PC-9 (cell line): ENCODE measurements around the gene SAFB2. TPM values are rescaled to one million over a fixed set of nuclear protein-coding genes. Genes with fewer than 3 reads are reported as not detected.

Experiments used
- BruUV-seq: library from RNA; stranded (reverse); fragments of 400-500 nt; replicated peaks from 2 replicates; lab custom pipeline; 2021; lab: Mats Ljungman, UMichigan
- CTCF ChIA-PET: fragments of 300-600 bp; sonication (Branson Sonifier 250); formaldehyde crosslinking; loops from one replicate; lab custom pipeline; 2022; ENCODE audit warnings: antibody characterized with exemption; lab: Charles Lee
- POLR2A ChIA-PET: fragments of 300-600 bp; sonication (Branson Sonifier 250); formaldehyde crosslinking; loops from one replicate; lab custom pipeline; 2022; ENCODE audit warnings: antibody characterized with exemption; ENCODE audit not compliant: unreplicated experiment; lab: Charles Lee
- DNase-seq, 2 experiments: peaks; one replicate each; pipeline versions ENCODE4 v3.0.0 to v3.0.0-alpha.2; 2015 to 2022; ENCODE audit warnings: mixed read lengths in 1 of 2
- H2AFZ ChIP-seq: fragments of 200-600 bp; sonication (generic); 2 replicates; pipeline ENCODE4 v1.8.1; 2017; ENCODE audit warnings: antibody characterized with exemption
- H3F3A ChIP-seq: fragments of 200-600 bp; sonication (generic); 2 replicates; pipeline ENCODE4 v1.8.1; 2017; ENCODE audit warnings: antibody characterized with exemption, mild to moderate bottlenecking, low read depth; ENCODE audit not compliant: insufficient read depth
- H3K27ac ChIP-seq: fragments of 200-600 bp; sonication (generic); 2 replicates; pipeline ENCODE4 v1.6.1; 2016; ENCODE audit warnings: mixed run types
- H3K27me3 ChIP-seq: fragments of 200-600 bp; sonication (generic); 2 replicates; pipeline ENCODE4 v1.6.1; 2016; ENCODE audit warnings: low read depth, mixed run types; ENCODE audit not compliant: insufficient read depth
- H3K36me3 ChIP-seq: fragments of 200-600 bp; sonication (generic); 2 replicates; pipeline ENCODE4 v1.6.1; 2016; ENCODE audit warnings: low read depth, mixed run types
- H3K4me1 ChIP-seq: fragments of 200-600 bp; sonication (generic); replicated peaks from 2 replicates; pipeline ENCODE4 v1.6.1; 2016; ENCODE audit warnings: mixed run types; ENCODE audit not compliant: insufficient read depth
- H3K4me2 ChIP-seq: fragments of 200-600 bp; sonication (generic); 2 replicates; pipeline ENCODE4 v1.6.1; 2017; ENCODE audit warnings: mixed run types
- H3K4me3 ChIP-seq: fragments of 200-600 bp; sonication (generic); 2 replicates; pipeline ENCODE4 v1.6.1; 2016; ENCODE audit warnings: mixed run types
- H3K79me2 ChIP-seq: fragments of 200-600 bp; sonication (generic); 2 replicates; pipeline ENCODE4 v1.6.1; 2017; ENCODE audit warnings: low read depth, mixed run types
- H3K9me2 ChIP-seq: fragments of 200-600 bp; sonication (generic); 2 replicates; pipeline ENCODE4 v1.8.1; 2017; ENCODE audit warnings: mild to moderate bottlenecking; ENCODE audit not compliant: insufficient read depth
- H3K9me3 ChIP-seq: fragments of 200-600 bp; sonication (generic); 2 replicates; pipeline ENCODE4 v1.8.1; 2016; ENCODE audit warnings: low read depth; ENCODE audit not compliant: insufficient read depth
- H4K20me1 ChIP-seq: fragments of 200-600 bp; sonication (generic); 2 replicates; pipeline ENCODE4 v1.8.1; 2017; ENCODE audit not compliant: insufficient read depth
- CTCF ChIP-seq: fragments of 200-600 bp; sonication (generic); conservative IDR thresholded peaks from 2 replicates; pipeline ENCODE4 v1.6.1; 2017; ENCODE audit warnings: mixed run types, antibody characterized with exemption, mild to moderate bottlenecking, moderate library complexity
- EZH2 ChIP-seq: fragments of 200-600 bp; sonication (generic); IDR thresholded peaks from 2 replicates; pipeline ENCODE4 v1.8.0; 2017; ENCODE audit warnings: antibody characterized with exemption, low read depth
- intact Hi-C: fragments of 100-400 bp; cut with micrococcal nuclease; formaldehyde crosslinking; loops from one replicate; pipeline ENCODE4 v1.10.0; 2022; ENCODE audit not compliant: unreplicated experiment
- total RNA-seq: library from RNA; stranded (reverse); gene quantifications from 2 replicates; pipeline ENCODE4 v1.2.3, GENCODE V29; 2021

Gene SAFB2
- total RNA-seq, 1 experiment from 2014 or later: 43.1 TPM

- Histone ChIP-seq H3K36me3 (no peaks in the 10 kb centered on the region), H3F3A (no peaks in the 10 kb centered on the region), H3K4me2 (no peak overlapping the region), H3K79me2 (peaks cover 88% of the 10 kb centered on the region), H4K20me1 (peaks cover 91% of the 10 kb centered on the region), H3K4me3 (no peak overlapping the region), H3K27me3 (no peaks in the 10 kb centered on the region), H3K4me1 (no peaks in the 10 kb centered on the region), H3K9me2 (no peaks in the 10 kb centered on the region), H3K9me3 (no peaks in the 10 kb centered on the region), H2AFZ (no peak overlapping the region), H3K27ac (no peak overlapping the region)
- BruUV-seq: no TSS peak
- ChIA-PET POLR2A (no interaction called here), CTCF (no interaction called here)
- DNase-seq: no peak
- no peak for TF ChIP-seq EZH2
- no peak for TF ChIP-seq CTCF
- intact Hi-C loops: no loop called here
These were observed 12.9 kb upstream of the SAFB2 start for GRCh38 chr19:5635427-5635826.

GRCh38 chr19:5632657-5633056 is 10.1 kb upstream of the SAFB2 start:
- ChIA-PET CTCF (no interaction called here), POLR2A (interaction anchor here (0.6 kb wide), 1 partner anchor 444 kb away, joined by 5 read pairs; no protein-coding TSS in a partner anchor)
- H3K4me2 ChIP-seq: no peak overlapping the region
- no peaks in the 10 kb centered on the region for H3F3A ChIP-seq
- intact Hi-C loops: no loop called here
- peaks cover 93% of the 10 kb centered on the region for H3K79me2 ChIP-seq
- H3K36me3 ChIP-seq: no peaks in the 10 kb centered on the region; the same call in 1 of the 2 replicates
- DNase-seq: no peak
- no peak overlapping the region for H3K27ac ChIP-seq
- no peaks in the 10 kb centered on the region for H3K9me2 ChIP-seq
- no peaks in the 10 kb centered on the region for H3K9me3 ChIP-seq
- H3K4me1 ChIP-seq: no peaks in the 10 kb centered on the region
- no peaks in the 10 kb centered on the region for H3K27me3 ChIP-seq
- BruUV-seq: no TSS peak
- no peak overlapping the region for H2AFZ ChIP-seq
- H4K20me1 ChIP-seq: peaks cover 90% of the 10 kb centered on the region
- no peak overlapping the region for H3K4me3 ChIP-seq
- TF ChIP-seq EZH2: no peak
- TF ChIP-seq CTCF: no peak

- no peak overlapping the region for H2AFZ ChIP-seq
- no peaks in the 10 kb centered on the region for H3F3A ChIP-seq
- H4K20me1 ChIP-seq: peaks cover 87% of the 10 kb centered on the region
- no peak overlapping the region for H3K4me3 ChIP-seq
- H3K36me3 ChIP-seq: no peaks in the 10 kb centered on the region; the same call in 1 of the 2 replicates
- no peaks in the 10 kb centered on the region for H3K4me1 ChIP-seq
- ChIA-PET POLR2A (no interaction called here), CTCF (no interaction called here)
- intact Hi-C loops: no loop called here
- TF ChIP-seq CTCF (no peak), EZH2 (no peak)
- H3K4me2 ChIP-seq: no peak overlapping the region
- H3K9me2 ChIP-seq: no peaks in the 10 kb centered on the region
- no peaks in the 10 kb centered on the region for H3K9me3 ChIP-seq
- no peaks in the 10 kb centered on the region for H3K27me3 ChIP-seq
- BruUV-seq: no TSS peak
- peaks cover 93% of the 10 kb centered on the region for H3K79me2 ChIP-seq
- no peak for DNase-seq
- H3K27ac ChIP-seq: no peak overlapping the region
These were observed 9.7 kb upstream of the SAFB2 start for GRCh38 chr19:5632241-5632612.
